ENCODE results near the gene FBXO15.

GRCh38 chr18:74152270-74152669, 4.6 kb upstream of the FBXO15 start:
- no peak for TF ChIP-seq CTCF (IDR thresholded peaks at IDR 0.05; ENCODE audit: insufficient read depth, low read depth, low read length)
- no peak for TF ChIP-seq EZH2 (IDR thresholded peaks at IDR 0.05; ENCODE audit: insufficient read depth, low read length)

All from astrocyte (in vitro differentiated cells and primary cell).